ENCODE data around the gene FCHSD2.
"Not testable (repeated sequence)": the region's sequence is repeated elsewhere in the genome, so short reads cannot be mapped to it uniquely, and the experiment has no call there.

The FCHSD2 gene

DNA sequence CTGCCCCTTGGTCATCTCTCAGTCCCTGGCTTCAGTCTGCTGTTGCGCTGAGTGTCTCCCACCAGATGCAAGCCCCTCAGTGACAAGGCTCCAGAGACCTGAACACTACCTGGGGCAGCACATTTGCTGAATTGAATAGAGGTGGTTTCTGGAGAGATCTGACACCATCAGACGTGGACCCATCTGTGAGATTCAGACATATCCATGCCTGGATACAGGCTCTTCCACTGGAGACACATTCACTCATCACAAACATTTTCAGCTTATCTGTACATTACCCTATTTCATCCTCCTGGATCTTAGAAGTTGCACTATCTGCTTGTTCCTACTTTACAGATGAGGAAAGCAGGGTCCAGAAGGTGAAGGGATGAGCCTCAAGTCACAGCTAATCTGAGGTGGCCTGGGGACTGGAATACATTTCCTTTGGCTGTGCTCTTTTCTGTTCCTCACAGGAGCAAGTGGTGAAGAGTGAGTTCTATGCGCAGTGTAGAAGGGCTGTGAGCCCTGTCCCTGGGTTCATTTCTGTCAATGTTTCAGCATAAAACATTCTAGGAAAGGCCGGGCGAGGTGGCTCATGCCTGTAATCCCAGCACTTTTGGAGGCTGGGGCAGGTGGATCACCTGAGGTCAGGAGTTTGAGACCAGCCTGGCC lies 308.9 kb downstream of the FCHSD2 start:
- no peak for DNase-seq (ENCODE audit: low read depth)

DNA sequence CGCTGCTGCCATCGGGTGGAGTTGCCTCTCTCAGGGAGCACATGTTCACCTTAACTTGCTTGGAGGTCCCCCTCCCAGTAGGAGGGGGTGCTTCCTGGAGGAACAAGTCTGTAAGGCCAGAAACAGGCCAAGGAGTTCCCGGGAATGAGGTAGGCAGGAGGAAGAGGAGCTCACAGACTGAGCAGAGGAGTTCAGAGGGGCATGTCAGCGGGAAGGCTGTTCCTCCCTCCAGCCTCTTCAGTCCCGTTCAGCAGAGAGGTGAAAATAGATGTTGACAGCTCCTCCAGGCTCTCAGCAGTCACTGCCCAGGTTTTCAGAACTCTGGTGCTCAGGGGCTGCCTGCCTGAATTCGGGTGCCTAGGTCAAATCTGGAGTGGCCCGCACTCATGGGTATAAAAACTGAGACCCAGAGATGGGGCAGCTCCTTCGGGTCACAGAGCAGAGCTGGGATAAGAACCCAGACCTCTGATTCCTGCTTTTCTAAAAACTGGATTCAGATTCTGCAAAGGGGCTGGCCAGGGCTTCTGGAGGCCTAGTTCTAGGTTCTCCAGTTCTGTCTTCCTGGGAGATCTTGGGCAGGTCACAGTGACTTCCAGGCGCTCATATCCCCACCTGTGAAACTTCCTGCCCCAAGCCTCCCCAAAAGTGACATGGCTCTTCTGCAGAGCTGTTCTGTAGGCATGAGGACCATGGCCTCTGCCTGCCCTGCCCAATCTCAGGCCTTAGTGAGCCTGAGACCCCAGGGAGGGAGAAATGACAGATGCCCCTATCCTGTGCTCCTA lies 309.6 kb downstream of the FCHSD2 start:
- no peak for DNase-seq (ENCODE audit: low read depth)

DNA sequence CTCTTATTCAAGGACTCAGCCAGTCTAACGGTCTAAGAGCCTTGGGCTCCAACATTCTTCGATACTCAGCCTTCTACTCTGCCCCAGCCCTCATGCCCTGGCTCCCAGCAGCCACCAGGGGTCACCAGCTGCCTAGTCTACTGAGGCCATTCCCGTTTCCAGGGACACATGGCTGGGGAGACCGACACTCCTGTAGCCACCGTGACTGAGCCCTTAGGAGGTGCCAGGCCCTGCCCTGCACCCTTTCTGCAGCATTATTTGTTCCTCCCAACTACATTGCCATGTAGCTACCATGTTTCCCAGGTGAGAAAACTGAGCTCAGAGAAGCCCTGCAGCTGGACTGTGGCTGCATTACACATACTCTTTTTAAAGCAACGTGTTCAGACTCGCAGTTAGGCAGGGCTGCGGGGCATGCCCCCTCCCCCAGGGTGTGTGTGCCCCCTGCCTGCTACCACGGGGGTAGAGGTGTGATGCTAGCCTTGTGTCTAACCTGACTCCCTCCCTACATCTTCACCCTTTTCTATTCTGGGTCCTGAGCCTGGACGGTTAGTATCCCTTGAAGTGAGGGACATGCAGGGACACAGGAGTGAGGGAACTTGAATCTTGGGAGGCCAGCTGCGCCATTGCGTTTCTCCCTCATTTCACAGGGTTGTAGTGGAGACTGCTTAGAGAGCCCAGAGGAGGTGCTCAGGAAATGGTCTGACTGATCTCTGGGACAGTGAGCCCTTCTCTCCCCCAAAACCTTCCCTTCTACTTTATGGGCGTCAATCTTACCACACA lies 310.4 kb downstream of the FCHSD2 start:
- peak; percentile 66 for DNase-seq (ENCODE audit: low read depth)

DNA sequence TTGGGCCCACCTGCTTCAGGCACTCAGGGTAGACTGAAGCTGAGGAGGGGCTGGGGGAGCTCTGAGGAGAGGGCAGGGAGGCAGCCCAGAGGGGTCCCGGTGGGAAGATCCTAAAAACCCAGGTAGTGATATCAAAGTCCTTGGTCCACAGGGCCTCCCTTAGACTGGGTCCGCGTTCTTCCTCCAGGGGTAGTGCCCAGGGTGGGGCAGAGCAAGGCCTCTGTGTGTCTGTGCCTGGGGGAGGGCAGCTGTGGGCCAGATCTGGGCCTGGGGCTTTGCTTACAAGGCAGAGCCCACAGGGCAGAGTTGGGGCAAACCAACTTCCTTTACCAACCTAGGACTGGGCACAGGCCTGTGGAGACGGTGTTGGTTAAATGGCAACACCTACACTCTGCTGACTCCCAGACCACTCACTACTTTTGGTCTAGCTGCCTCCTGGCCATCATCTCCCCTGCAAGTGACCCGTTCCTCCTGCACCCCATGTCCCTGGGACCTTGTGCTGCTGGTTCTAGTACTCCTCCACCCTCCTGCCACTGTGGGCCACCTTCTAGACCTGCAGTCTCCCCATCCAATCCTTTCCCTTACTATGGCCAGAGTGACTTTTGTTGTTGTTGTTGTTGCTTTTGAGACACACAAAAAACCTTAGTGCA lies 312.1 kb downstream of the FCHSD2 start:
- no peak for DNase-seq (ENCODE audit: low read depth)

DNA sequence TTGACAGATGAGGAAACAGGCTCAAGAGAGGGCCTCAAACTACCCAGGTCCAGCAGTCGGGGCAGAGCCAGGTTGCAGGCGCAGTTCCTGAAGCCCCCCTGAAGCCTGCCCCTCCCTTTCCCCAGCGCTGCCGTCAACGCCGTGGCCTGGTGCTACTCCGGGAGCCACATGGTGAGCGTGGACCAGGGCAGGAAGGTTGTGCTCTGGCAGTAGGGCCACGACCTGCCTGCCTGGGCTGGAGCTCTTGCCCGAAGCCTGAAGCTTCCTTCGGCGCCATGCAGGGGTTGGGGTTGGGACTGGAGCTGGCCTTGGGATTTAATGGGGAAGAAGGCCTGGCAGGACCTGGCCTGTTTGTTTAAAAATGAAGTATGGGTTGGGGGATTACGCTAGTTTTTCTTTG lies 312.9 kb downstream of the FCHSD2 start:
- DNase-seq (ENCODE audit: low read depth): no peak

DNA sequence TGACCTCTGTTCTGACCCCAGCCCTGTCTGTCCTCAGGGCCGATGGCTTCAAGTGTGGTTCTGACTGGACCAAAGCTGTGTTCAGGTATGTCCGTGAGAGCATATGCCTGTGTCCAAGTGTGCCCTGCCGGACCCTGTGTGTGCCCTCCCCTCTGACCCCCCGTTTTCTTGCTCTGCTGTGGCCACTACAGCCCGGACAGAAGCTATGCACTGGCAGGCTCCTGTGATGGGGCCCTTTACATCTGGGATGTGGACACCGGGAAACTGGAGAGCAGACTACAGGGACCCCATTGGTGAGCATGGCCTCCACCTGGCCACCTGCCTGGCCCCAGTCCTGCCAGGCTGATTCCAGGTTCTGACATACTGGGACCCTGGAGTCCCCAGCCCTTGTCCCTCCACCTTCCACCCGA lies 313.4 kb downstream of the FCHSD2 start:
- no peak for DNase-seq (ENCODE audit: low read depth)

DNA sequence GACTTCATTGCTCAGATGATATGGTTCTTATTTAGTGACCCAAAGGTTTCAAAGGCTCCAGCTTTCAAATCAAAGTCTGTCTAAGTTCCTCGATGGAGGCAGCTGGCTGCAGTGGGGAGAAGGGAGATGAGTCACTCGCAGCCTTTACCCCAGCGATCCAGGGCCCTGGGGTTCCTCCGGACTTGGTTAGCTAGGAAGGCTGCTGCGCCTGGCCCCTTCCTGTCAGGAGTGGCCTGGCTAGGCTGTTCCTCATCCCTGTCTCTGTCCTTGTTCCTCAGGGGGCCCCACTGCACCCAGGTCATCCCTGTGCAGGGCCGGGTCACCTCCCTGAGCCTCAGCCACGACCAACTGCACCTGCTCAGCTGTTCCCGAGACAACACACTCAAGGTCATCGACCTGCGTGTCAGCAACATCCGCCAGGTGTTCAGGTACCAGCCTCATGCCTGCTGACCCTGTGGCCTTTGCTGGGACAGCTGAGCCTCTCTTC lies 314.0 kb downstream of the FCHSD2 start:
- no peak for DNase-seq (ENCODE audit: low read depth)

DNA sequence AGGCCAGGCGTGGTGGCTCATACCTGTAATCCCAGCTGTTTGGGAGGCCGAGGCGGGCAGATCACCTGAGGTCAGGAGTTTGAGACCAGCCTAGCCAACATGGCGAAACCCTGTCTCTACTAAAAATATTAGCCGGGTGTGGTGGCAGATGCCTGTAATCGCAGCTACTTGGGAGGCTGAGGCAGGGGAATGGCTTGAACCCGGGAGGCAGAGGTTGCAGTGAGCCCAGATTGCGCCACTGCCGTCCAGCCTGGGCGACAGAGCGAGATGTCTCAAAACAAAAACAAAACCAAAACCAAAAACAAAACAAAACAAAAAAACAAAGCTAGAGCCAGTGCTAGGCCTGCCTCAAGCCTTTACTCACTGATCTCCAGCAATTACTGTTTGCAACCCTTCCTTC lies 314.5 kb downstream of the FCHSD2 start:
- DNase-seq (ENCODE audit: low read depth): not testable (repeated sequence)

DNA sequence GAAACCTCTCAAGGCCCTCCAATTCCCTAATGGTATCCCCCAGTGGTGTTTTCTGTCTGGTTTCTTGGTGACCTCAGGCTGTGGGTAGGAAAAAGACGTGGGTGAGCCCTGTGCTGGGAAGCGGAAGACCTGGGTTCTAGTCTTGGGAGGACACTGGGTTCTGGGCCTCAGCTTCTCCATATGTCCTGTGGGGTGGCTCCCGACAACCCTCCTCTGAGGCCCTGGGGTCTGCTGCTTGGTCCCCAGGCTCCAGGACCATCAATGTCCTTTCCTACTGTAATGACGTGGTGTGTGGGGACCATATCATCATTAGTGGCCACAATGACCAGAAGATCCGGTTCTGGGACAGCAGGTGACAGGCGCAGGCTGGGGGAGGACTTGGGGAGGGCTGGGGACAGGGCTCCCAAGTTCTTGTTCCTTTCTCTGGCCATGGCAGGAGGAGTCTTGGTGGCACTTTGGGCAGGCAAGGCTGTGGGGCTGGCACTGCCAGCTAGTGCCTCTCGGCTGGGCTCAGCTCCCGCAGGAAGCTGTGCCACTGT lies 315.1 kb downstream of the FCHSD2 start:
- no peak for DNase-seq (ENCODE audit: low read depth)

DNA sequence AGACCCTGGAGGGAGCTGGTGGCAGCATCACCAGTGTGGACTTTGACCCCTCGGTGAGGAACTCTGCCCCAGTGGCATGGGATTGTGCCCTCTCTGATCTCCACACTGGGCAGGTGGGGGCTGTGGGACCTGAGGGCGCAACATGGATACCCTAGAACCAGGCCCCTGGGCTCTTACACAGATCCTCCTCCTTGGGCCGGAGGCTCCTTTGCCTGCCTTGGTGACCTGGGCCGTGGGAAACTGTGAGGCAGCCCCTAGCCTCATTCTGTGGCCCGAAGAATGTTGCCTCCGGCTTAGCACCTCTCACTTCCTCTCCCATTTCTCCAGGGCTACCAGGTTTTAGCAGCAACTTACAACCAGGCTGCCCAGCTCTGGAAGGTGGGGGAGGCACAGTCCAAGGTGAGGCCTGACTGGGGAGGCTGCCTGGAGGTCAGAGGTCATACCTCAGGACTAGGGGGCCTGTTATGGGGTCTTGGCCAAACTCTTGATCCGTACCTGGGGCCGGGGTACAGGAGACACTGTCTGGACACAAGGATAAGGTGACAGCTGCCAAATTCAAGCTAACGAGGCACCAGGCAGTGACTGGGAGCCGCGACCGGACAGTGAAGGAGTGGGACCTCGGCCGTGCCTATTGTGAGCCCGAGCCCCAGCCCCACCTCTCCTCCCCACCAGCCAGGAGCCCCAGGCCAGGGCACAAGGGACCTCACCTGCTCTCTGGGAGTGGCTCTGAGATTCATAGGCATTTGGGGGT lies 315.8 kb downstream of the FCHSD2 start:
- no peak for DNase-seq (ENCODE audit: low read depth)

DNA sequence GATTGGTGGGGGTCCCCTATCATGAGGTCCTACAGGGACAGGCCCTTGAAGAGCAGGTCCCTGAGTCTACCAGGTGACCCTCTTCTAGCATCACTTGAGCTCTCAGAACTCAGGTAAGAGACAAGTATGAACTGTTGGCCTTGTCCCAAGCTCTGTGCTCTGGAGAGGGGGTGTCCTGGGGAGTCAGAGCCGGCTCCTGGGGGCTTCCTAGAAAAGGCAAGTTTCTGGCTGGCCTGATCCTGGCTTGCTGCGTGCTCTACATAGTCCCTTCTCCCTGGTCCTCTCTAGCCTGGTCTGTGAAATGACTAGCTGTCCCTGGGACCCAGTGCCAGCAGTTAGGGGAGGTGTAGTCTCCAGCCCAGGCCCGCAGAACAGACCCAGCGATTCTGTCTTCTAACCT lies 316.5 kb downstream of the FCHSD2 start:
- no peak for DNase-seq (ENCODE audit: low read depth)

DNA sequence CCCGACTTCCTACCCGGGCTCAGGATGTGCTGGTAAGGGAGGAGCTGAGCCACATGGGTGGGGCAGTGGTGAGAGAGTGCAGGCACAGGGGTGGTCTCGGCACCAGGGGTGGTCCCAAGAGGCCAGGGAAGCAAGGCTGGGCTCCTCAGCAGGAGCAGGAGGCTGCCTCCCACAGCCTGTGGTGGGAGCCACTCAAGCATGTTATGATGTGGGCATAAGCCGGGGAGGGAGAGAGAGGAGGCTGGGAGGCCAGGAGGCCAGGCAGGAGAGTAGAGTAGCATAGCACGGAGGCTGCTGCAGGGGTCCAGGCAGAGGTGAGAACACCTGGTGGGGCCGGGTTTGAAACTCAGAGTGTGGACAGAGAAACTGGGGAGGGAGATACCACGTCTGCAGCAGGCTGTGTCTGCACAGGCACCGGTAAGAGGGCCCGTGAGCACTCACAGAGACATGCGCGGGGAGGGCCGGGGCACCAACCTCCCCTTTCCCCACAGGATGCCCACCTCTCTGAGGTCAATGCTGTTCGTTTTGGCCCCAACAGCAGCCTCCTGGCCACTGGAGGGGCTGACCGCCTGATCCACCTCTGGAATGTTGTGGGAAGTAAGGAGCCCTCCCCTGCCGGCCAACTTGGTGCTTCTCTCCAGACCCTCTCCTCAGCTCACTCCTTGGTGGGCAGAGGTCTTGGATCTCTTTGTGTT lies 317.2 kb downstream of the FCHSD2 start:
- DNase-seq (ENCODE audit: low read depth): no peak

DNA sequence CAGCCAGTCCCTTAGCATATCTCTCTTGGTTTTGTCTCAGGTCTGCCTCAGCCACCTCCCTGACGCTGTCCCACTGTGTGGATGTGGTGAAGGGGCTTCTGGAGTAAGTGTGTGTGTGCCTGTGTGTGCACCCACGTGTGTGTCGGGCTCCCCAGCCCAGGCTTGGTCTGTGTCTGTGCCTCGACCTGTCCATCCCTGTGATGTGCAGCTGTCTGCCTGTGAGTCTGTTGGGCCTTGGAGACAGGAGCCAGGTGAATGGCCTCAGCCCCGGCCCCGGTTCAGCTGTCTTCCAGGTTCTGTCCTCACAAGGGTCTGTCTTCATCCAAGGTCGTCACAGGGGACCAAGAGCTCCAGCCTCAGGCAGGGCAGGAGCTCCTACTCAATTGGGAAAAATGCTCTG lies 318.1 kb downstream of the FCHSD2 start:
- DNase-seq (ENCODE audit: low read depth): no peak

DNA sequence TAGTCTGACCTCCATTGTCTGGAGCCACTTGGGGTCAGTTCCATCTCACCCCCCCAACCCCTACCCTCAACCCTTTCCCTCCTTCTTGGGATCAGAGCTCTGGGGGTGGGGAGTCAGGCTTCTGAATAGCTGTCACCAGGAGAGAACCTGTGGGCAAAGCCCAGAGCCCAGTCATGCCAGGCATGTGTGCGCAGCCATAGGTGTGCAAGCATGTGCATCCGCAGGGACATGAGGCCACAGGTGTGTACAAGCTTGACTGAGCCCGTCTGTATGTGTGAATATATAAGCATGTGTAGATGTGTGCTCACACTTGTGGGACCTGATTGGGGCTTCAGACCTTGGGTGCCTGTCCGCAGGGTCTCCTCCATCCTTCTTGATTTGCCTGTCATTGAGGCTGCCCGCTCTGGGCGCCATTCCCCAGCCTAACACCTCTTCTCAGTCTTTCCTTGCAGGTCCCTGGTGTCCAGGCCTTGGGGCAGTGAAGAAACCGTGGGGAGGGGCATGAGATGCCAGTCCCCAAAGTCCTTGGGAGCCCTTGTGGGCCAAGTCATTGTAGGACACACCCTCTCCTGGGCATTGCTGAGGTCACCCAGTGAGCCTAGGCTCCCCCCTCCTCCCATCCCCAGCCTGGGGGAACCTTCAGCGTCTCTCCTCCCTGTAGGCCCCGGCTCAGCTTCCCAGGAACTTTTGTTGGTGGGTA lies 318.9 kb downstream of the FCHSD2 start:
- DNase-seq (ENCODE audit: low read depth): no peak

DNA sequence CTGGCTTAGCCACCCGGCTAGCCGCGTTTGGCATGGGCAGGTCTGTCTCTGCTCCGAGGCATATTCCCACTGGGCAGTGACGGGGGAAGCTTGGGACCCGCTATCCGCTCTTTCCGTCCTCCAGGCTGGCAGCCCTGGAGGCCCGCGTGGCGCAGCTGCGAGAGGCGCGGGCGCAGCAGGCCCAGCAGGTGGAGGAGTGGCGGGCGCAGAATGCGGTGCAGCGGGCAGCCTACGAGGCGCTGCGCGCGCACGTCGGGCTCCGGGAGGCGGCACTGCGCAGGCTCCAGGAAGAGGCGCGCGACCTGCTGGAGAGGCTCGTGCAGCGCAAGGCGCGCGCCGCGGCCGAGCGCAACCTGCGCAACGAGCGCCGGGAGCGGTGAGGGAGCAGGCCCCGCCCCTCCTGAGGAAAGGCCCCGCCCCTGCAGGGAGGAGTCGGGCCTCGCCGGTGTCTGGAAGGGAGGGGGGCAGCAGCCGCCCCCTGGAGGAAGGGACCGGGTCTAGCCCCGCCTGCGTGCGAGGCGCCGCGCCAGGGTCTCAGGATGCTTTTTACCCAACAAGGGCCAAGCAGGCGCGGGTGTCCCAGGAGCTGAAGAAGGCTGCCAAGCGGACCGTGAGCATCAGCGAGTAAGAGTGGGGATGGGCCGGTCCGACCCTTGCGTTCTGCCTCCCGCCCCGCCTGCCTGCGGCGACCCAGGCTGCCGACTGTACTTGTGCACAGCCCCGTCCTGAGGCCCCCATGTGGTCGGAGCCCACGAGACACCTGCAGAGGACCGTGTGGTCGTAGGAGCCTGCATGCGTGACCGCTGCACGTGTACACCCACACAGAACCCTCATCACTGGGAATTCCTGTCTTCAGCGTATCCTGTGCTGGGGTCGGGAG lies 320.0 kb downstream of the FCHSD2 start:
- DNase-seq (ENCODE audit: low read depth): no peak

DNA sequence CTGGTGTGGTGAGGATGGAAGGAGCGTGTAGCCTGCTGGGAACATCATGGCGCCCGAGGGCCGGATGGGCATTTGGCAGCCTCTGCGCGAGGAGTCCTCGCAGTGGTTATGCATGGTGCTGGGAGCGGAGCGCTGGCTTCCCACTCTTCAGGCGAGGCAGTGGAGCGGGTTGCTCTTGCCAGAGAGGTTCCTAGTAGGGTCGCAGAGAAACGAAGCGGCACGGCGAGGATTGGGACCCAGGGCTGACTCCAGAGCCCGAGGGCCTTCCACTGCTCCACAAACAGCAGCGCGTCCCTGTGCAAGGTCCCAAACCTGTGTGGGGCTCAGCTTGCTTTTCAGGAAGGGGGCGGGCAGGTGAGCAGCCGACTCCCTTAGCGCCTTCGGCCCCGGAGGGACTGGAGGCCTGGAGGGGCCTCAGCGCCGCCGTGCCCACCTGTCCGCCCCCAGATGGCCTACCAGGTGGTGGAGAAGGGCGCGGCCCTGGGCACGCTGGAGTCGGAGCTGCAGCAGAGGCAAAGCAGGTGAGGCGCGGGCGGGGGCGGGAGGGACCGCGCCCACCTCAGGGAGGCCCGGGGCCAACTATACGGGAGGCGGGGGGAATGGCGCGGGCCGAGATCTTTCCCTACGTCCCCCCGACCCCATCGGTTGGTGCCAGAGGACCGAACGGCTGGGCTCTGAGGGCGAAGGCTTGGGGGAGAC lies 320.7 kb downstream of the FCHSD2 start:
- DNase-seq (ENCODE audit: low read depth): no peak

DNA sequence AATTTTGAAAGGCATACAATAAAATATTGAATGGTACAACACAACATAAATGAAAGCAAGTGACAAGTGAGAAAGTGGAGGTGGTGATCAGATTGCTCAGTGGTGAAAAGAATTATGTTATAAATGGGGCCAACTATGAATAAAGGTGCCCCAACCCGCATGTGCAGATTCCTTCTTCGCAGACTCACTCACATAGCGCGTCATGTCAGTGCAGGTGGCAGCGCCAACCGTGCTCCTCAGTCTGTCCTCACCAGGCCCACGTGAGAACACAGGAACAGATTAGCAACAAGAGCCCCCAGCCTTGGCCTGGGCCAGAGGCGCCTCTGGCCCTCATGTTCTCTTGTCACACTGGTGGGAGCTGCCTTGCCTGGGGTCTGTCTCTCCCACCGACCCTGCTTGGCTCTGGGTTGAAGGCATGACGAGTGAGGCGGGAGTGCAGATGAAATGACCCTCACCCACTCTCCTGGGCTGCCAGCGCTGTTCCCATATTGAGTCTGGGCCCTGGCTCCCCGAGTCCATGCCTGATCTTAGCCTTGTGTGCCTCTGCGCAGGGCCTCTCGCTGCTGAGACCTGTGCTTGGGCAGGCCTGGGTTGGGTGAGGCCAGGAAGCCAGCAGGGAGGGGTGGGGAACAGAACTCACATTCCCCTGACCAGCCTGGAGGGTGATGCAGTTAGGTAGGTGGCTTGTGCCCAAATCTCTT lies 321.5 kb downstream of the FCHSD2 start:
- DNase-seq (ENCODE audit: low read depth): no peak

DNA sequence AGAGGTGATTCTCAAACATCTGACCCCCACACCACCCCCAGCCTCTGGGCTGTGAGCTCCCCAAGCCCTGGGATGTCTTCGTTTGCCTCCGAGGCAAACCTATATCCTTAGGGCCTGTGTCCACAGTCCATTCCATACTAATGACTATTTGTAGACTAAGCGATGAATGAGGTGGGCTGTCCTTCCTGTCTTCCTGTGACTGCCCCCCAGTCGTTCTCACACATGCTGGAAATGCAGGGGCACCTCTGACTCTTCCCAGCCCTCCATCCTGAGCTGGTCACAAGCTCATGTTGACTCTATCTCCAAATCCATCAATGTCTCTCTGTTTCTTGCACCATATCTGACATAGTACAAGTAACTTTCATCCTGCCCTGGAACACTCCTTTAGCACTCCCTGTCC lies 323.1 kb downstream of the FCHSD2 start:
- DNase-seq (ENCODE audit: low read depth): no peak
